HAP-1 (cell line): Measurements from ENCODE around the gene HMCN1.
A peak's percentile ranks its signal among the peaks of the same experiment; 100 is the strongest.

ENCODE experiments used
- DNase-seq, 2 experiments: peaks; one replicate each; pipeline ENCODE4 v3.0.0-alpha.2; 2016 to 2020; ENCODE audit warnings: low spot score in 2 of 2
- H3K27me3 ChIP-seq: fragments of 250-450 bp; sonication (Bioruptor Pico); 2 replicates; pipeline ENCODE4 v1.5.1; 2020; ENCODE audit warnings: low read depth, mild to moderate bottlenecking, moderate library complexity
- H3K36me3 ChIP-seq: fragments of 250-450 bp; sonication (Bioruptor Pico); replicated peaks from 2 replicates; pipeline ENCODE4 v1.5.1; 2020; ENCODE audit warnings: mild to moderate bottlenecking
- H3K4me1 ChIP-seq: fragments of 250-450 bp; sonication (Bioruptor Pico); 2 replicates; pipeline ENCODE4 v1.5.1; 2020; ENCODE audit warnings: mild to moderate bottlenecking
- H3K4me3 ChIP-seq: fragments of 250-450 bp; sonication (Bioruptor Pico); 2 replicates; pipeline ENCODE4 v1.5.1; 2020; ENCODE audit warnings: mild to moderate bottlenecking, moderate library complexity
- H3K9me3 ChIP-seq: fragments of 250-450 bp; sonication (Bioruptor Pico); 2 replicates; pipeline ENCODE4 v1.5.1; 2020; ENCODE audit warnings: mild to moderate bottlenecking, moderate library complexity
- in situ Hi-C: fragments of 300-500 bp; cut with MboI; formaldehyde crosslinking; loops from 3 replicates; pipeline ENCODE4 v1.14.3; 2020; ENCODE audit warnings: low sequenced_read_pairs, inconsistent platforms, mixed read lengths

HMCN1 gene

GRCh38 chr1:186073697-186074096 lies 339.5 kb downstream of the HMCN1 start:
- Histone ChIP-seq H3K4me3 (no peak overlapping the region), H3K4me1 (no peaks in the 10 kb centered on the region), H3K36me3 (no peaks in the 10 kb centered on the region), H3K9me3 (no peaks in the 10 kb centered on the region), H3K27me3 (peaks cover 10% of the 10 kb centered on the region)
- DNase-seq: no peak
- in situ Hi-C loops: no loop called here

- in situ Hi-C loops: no loop called here
- Histone ChIP-seq H3K4me1 (no peaks in the 10 kb centered on the region), H3K27me3 (peaks cover 5% of the 10 kb centered on the region; the same call in 1 of the 2 replicates), H3K9me3 (no peaks in the 10 kb centered on the region), H3K4me3 (no peak overlapping the region), H3K36me3 (no peaks in the 10 kb centered on the region)
- DNase-seq: no peak
Measured at GRCh38 chr1:186076006-186076405, 341.8 kb downstream of the HMCN1 start.

- Histone ChIP-seq H3K9me3 (no peaks in the 10 kb centered on the region), H3K4me1 (no peaks in the 10 kb centered on the region), H3K27me3 (no peaks in the 10 kb centered on the region; the same call in 1 of the 2 replicates), H3K36me3 (no peaks in the 10 kb centered on the region), H3K4me3 (no peak overlapping the region)
- no peak for DNase-seq
- in situ Hi-C loops: no loop called here
Measured at GRCh38 chr1:186078245-186078644, 344.1 kb downstream of the HMCN1 start.

- in situ Hi-C loops: no loop called here
- no peak for DNase-seq
- H3K36me3 ChIP-seq: no peaks in the 10 kb centered on the region
- no peaks in the 10 kb centered on the region for H3K9me3 ChIP-seq
- H3K4me1 ChIP-seq: no peaks in the 10 kb centered on the region
- H3K27me3 ChIP-seq: no peaks in the 10 kb centered on the region; the same call in 1 of the 2 replicates
- no peak overlapping the region for H3K4me3 ChIP-seq
Measured at GRCh38 chr1:186079084-186079684, 345.0 kb downstream of the HMCN1 start.

GRCh38 chr1:186082235-186082937 lies 348.2 kb downstream of the HMCN1 start:
- H3K27me3 ChIP-seq: no peaks in the 10 kb centered on the region
- in situ Hi-C loops: no loop called here
- no peak overlapping the region for H3K4me3 ChIP-seq
- H3K4me1 ChIP-seq: no peaks in the 10 kb centered on the region
- H3K9me3 ChIP-seq: no peaks in the 10 kb centered on the region
- DNase-seq: peak in 1 of 2 experiments; percentile 44
- no peaks in the 10 kb centered on the region for H3K36me3 ChIP-seq

- Histone ChIP-seq H3K4me3 (no peak overlapping the region), H3K9me3 (no peaks in the 10 kb centered on the region), H3K27me3 (no peaks in the 10 kb centered on the region), H3K4me1 (peaks cover 6% of the 10 kb centered on the region), H3K36me3 (no peaks in the 10 kb centered on the region)
- DNase-seq: no peak
- in situ Hi-C loops: no loop called here
Measured at GRCh38 chr1:186086583-186086982, 352.4 kb downstream of the HMCN1 start.

- DNase-seq: no peak
- Histone ChIP-seq H3K4me1 (peaks cover 6% of the 10 kb centered on the region), H3K4me3 (no peak overlapping the region), H3K27me3 (no peaks in the 10 kb centered on the region), H3K9me3 (no peaks in the 10 kb centered on the region), H3K36me3 (no peaks in the 10 kb centered on the region)
- in situ Hi-C loops: no loop called here
Measured at GRCh38 chr1:186089940-186090339, 355.7 kb downstream of the HMCN1 start.

- H3K4me1 ChIP-seq: peaks cover 6% of the 10 kb centered on the region
- in situ Hi-C loops: no loop called here
- no peaks in the 10 kb centered on the region for H3K9me3 ChIP-seq
- no peaks in the 10 kb centered on the region for H3K27me3 ChIP-seq
- no peaks in the 10 kb centered on the region for H3K36me3 ChIP-seq
- no peak overlapping the region for H3K4me3 ChIP-seq
- DNase-seq: no peak
Measured at GRCh38 chr1:186091222-186091720, 357.1 kb downstream of the HMCN1 start.

- no peak overlapping the region for H3K4me3 ChIP-seq
- H3K9me3 ChIP-seq: no peaks in the 10 kb centered on the region
- DNase-seq: no peak
- no peaks in the 10 kb centered on the region for H3K36me3 ChIP-seq
- in situ Hi-C loops: no loop called here
- H3K27me3 ChIP-seq: no peaks in the 10 kb centered on the region
- H3K4me1 ChIP-seq: peaks cover 6% of the 10 kb centered on the region
Measured at GRCh38 chr1:186093437-186093836, 359.2 kb downstream of the HMCN1 start.

GRCh38 chr1:186094172-186094571 lies 360.0 kb downstream of the HMCN1 start:
- no peak overlapping the region for H3K4me3 ChIP-seq
- peaks cover 6% of the 10 kb centered on the region for H3K4me1 ChIP-seq
- in situ Hi-C loops: no loop called here
- no peak for DNase-seq
- no peaks in the 10 kb centered on the region for H3K9me3 ChIP-seq
- no peaks in the 10 kb centered on the region for H3K27me3 ChIP-seq
- no peaks in the 10 kb centered on the region for H3K36me3 ChIP-seq

GRCh38 chr1:186099336-186100104 lies 365.3 kb downstream of the HMCN1 start:
- H3K36me3 ChIP-seq: no peaks in the 10 kb centered on the region
- no peaks in the 10 kb centered on the region for H3K4me1 ChIP-seq
- in situ Hi-C loops: no loop called here
- no peaks in the 10 kb centered on the region for H3K9me3 ChIP-seq
- no peaks in the 10 kb centered on the region; the same call in none of the 2 replicates for H3K27me3 ChIP-seq
- DNase-seq: no peak
- H3K4me3 ChIP-seq: no peak overlapping the region

GRCh38 chr1:186102107-186102506 lies 367.9 kb downstream of the HMCN1 start:
- in situ Hi-C loops: no loop called here
- no peak for DNase-seq
- H3K36me3 ChIP-seq: no peaks in the 10 kb centered on the region
- H3K9me3 ChIP-seq: no peaks in the 10 kb centered on the region
- H3K27me3 ChIP-seq: no peaks in the 10 kb centered on the region; the same call in none of the 2 replicates
- no peaks in the 10 kb centered on the region for H3K4me1 ChIP-seq
- H3K4me3 ChIP-seq: no peak overlapping the region

- Histone ChIP-seq H3K4me3 (no peak overlapping the region), H3K9me3 (no peaks in the 10 kb centered on the region), H3K27me3 (no peaks in the 10 kb centered on the region; the same call in none of the 2 replicates), H3K36me3 (no peaks in the 10 kb centered on the region), H3K4me1 (no peaks in the 10 kb centered on the region)
- DNase-seq: no peak
- in situ Hi-C loops: no loop called here
Measured at GRCh38 chr1:186102547-186103148, 368.5 kb downstream of the HMCN1 start.
